GM12873 (cell line): ENCODE measurements around the gene CCDC88A.

ENCODE experiments used
- CTCF ChIP-seq: IDR thresholded peaks from 2 replicates; pipeline ENCODE4 v1.5.1; 2012; ENCODE audit warnings: low read depth, mild to moderate bottlenecking, moderate library complexity, low read length, control low read depth; ENCODE audit not compliant: insufficient read depth; ENCODE audit errors: missing control alignments

CCDC88A gene

GRCh38 chr2:55419679-55420438, at the start of gene CCDC88A:
Gene CCDC88A (minus strand): TSS chr2:55419856. CDS start chr2:55419079, 777 bp downstream.
- TF ChIP-seq CTCF, result peak; percentile 9

DNA sequence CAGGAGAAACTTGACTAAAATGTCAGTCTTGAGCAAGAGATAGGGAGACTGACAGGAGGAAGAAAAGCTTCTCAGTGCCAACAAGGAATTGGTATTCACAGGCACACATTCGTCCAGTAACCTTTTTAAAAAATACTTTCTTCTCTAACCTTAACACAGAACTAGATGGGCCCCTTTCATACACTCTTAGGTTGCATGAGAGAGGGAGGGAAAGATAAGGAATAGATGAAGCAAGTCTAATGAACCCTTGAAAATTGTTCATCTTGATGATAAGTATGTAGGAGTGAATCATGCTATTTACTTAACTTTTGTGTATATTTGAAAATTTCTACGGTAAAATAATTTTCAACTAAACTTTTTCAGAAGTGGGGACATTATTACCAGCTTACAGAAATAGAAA, 42.0 kb upstream of the CCDC88A start:
- TF ChIP-seq CTCF, result no peak

DNA sequence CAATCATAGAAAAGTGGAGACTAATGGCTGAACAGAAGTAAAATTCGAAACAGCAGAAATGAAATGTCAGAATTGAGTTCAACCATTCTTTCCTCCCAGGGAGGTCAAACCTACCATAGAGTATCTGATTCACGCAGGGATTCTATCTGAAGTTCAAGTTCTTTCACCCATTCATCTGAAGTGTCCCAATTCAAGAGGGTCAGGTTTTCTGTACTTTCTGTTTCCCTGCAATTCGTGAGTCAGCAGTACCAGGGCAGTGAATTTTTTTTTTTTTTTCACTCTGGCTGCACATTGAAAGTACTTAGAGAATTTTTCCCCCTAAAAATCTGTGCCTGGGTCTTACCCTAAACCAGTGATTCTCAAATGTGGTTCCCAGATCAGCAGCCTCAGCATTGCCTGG, 40.9 kb upstream of the CCDC88A start:
- no peak for TF ChIP-seq CTCF

DNA sequence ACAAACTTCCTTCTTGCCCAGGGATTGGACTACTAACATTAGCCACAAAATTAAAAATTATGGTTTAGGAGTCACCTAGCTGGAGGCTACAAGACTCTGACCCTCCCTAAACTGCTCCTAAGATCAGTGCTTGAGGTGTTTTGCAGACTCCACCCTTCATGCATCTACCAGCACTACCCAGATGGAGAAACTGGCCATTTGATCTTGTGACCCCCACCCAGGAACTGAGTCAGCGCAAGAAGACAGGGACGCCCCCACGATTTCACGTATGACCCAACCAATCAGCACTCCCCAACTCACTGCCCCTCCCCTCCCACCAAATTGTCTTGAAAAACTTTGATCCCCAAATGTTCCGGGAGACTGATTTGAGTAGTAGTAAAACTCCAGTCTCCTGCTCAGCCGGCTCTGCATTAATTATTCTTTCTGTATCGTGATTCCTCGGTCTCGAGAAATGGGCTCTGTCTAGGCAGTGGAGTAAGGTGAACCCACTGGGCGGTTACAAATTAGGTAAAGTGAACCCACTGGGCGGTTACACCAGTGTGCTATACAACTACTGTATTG, 40.1 kb upstream of the CCDC88A start:
- no peak for TF ChIP-seq CTCF

GRCh38 chr2:55459279-55459678, 39.6 kb upstream of the CCDC88A start:
- TF ChIP-seq CTCF, result no peak

GRCh38 chr2:55454121-55454520, 34.5 kb upstream of the CCDC88A start:
- no peak for TF ChIP-seq CTCF

DNA sequence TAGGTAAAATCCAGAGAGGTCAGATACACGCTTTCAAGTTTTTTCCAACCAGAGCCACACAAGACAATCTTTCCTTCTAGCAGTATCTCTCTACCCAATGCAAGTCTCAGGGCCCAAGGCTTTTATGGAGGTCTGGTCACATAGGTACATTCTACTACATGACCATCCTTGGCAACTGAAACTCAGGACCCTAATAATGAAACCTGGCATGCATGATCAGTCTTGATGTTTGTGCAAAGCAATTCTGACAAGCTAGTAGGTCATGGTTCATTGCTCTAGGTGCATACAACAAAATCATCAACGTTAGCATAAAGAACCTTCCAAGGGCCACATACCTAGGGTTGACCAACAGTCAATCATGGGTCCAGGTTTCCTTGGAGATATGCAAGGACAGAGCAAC, 33.2 kb upstream of the CCDC88A start:
- no peak for TF ChIP-seq CTCF
